ENCODE measurements around the gene ACSF3.

DNA sequence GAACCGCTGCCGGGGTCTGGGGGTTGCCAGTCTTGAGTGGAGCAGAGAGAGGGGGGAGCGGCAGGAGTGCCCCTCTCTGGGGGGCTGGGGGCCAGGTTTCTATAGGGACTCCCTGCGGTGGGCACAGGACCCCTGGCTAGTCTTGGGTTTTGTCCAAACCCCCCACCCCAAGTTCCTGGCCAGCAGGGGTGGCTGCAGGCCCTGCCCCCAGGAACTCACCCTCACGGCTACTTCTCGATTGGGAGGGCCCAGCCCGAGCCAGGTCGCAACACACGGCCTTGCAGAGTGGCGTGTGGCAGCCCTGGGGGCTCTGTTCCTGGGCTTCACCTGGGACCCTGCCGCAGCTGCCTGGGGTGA, 78.5 kb downstream of the ACSF3 start:
- TF ChIP-seq, protein P1, sequence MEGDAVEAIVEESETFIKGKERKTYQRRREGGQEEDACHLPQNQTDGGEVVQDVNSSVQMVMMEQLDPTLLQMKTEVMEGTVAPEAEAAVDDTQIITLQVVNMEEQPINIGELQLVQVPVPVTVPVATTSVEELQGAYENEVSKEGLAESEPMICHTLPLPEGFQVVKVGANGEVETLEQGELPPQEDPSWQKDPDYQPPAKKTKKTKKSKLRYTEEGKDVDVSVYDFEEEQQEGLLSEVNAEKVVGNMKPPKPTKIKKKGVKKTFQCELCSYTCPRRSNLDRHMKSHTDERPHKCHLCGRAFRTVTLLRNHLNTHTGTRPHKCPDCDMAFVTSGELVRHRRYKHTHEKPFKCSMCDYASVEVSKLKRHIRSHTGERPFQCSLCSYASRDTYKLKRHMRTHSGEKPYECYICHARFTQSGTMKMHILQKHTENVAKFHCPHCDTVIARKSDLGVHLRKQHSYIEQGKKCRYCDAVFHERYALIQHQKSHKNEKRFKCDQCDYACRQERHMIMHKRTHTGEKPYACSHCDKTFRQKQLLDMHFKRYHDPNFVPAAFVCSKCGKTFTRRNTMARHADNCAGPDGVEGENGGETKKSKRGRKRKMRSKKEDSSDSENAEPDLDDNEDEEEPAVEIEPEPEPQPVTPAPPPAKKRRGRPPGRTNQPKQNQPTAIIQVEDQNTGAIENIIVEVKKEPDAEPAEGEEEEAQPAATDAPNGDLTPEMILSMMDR (IDR thresholded peaks at IDR 0.05; ENCODE audit: low read length), result no peak
- TF ChIP-seq EZH2 (IDR thresholded peaks at IDR 0.05; ENCODE audit: borderline replicate concordance, low read length), result no peak

Data from OCI-LY1 (cell line).